ENCODE results near the gene NCKAP5.
A peak's percentile ranks its signal among the peaks of the same experiment; 100 is the strongest.

The NCKAP5 gene

GRCh38 chr2:133461484-133461883, 106.8 kb downstream of the NCKAP5 start:
- DNase-seq, result no peak

DNA sequence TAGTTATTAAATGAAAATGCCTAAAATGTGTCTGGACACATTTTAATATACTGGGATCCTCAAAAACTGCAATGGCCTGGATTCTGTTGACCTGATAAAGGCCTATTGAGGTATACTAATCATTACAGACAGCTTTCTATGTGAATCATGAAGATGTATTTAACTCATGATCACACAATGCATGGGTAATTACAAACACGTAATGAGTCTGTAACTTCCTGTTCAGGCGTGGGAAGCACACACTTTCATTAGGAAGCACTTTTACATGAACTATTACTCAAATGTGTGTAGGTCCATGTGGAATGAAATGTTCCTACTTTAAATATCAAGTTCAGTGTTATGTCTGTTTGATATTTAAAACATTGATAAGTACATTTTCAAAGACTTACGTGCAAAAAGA, 108.7 kb downstream of the NCKAP5 start:
- DNase-seq, result no peak

DNA sequence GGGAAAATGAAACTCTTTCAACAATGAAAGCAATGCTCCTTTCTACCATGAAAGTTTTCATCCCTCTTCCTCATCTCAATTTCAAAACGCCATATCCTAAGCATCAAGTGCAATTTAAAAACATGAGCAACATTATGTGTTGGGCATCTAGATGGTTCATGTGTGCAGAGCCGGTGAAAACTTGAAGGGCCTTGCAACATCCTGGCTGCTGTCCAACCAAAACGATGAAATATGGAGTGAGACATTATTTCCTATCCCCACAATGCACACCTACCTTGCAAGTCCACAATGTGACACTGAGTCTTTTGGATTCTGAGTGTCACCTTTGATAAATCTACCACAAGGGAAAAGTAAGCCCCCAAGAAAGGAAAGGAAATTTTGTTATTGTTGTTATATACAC, 110.0 kb downstream of the NCKAP5 start:
- no peak for DNase-seq

DNA sequence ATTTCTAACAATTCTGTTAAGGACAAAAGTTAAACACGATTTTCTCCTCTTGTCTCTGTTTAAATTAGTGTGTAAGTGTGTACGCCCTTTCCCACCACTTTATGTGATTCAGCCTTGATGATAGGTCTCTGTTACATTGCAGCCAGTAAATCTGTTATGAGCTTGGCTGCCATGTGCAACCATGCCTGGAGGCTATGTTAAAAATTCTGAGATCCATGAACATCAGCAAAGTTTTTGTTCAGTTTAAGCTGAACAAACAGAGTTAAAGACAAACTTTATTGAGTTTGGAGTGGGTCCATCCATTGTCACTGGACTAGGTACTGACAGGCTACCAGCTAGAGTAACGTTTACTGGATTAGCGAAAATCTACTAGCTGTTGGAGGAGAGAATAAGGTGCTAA, 110.4 kb downstream of the NCKAP5 start:
- DNase-seq, result no peak

GRCh38 chr2:133456971-133457370, 111.3 kb downstream of the NCKAP5 start:
- no peak for DNase-seq

- DNase-seq, result no peak
Observed at GRCh38 chr2:133456156-133456555, 112.1 kb downstream of the NCKAP5 start.

GRCh38 chr2:133453032-133453431, 115.2 kb downstream of the NCKAP5 start:
- no peak for DNase-seq

GRCh38 chr2:133452583-133452982, 115.7 kb downstream of the NCKAP5 start:
- no peak for DNase-seq

DNA sequence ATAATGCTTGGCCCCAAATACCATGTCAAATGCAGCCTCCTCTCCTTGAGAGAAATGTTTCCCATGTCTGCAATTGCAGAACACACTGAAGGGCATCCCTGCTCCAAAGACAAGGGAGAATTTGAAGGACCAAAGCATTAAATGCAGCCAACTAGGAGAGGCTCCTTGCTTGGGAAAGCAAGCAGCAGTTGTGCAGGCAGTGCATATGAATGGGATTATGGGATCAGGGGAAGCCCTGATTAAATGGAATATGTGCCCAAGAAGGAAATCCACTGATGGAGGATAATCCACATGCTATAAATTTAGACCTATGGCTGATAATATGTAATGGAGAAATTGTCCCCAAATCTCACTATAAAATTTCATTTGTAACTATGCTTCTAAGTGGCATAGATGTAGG, 116.1 kb downstream of the NCKAP5 start:
- no peak for DNase-seq

DNA sequence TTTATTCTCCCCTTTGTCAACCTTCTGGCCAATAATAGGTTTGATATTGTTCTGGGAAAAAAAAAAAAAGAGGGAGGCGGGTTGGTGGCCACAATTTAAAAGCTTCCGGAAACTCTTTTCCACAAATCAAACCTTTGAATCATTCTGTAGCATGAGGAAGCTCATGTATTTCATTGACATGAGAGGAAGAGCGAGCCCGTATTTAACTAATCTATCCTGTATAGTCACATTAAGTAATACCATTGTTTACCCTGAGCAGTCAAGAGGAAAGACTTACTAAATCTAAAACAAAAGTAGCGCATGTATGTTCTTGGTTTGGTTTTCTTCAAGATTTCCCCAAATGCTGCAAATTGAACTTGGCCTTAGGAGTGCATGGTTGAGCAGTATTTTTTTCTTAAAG, 120.1 kb downstream of the NCKAP5 start:
- DNase-seq, result no peak

DNA sequence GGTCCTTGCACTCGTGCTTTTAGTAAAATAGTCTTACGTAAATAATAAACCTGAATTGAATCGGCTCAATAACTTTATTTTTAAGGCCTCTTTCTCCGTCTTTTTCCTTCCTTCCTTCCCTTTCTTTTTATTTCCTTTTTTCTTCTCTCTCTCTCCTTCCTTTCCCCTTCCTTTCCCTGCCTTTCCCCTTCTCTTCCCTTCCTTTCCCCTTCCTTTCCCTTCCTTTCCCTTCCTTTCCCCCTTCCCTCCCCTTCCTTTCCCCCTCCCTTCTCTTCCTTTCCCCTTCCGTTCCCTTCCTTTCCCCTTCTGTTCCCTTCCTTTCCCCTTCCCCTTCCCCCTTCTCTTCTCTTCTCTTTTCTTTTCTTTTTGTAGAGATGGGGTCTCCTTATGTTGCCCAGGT, 121.0 kb downstream of the NCKAP5 start:
- no peak for DNase-seq

GRCh38 chr2:133444465-133444864, 123.8 kb downstream of the NCKAP5 start:
- no peak for DNase-seq

GRCh38 chr2:133442393-133442792, 125.9 kb downstream of the NCKAP5 start:
- DNase-seq, result no peak

DNA sequence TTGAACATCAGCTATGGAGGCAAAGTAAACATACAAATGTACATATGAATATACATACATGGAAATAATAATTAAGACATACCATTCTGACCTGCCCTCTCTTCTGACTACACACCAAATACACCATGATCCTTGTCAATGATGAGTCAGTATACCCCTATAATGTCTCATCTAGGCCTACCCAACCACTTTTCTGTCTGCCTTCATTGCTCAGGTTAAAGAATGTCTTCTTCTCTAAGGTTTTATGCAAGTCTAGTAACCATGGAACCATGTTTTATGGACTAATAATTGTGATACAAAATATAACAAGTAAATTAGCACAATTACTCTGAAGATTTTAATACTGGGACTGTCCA, 128.7 kb downstream of the NCKAP5 start:
- DNase-seq, result no peak

DNA sequence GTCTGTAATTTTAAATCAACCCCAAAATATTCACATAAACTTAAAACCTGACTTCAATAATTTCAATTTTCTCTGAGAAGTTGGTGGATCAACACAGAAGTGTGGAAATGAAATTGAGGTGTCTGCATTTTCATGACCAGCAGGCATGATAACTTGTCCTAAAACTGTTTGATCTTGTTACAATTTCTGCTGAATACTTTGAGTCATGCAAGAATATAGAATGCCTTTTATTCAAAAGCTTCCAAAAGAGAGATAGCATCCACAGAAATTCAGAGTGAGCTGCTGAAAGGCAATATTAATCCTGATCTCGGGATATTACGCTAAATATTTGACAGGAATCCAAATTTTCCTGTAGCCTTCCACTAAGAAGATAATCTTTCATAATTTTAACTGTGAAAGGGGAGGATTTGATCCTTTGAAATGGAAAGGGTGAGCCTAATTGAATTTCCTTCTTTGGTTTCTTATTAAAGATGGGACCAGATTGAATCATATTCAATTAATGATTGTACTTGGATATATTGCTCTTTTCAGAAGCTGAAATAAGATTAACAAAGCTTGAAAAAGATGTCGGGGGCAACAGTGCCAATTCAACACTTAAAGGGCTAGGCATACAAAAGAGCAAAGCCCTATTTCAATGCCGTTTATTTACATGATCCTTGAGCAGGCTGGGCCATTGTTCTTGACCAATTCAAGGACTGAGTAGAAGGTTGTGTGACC, 129.3 kb downstream of the NCKAP5 start:
- no peak for DNase-seq

DNA sequence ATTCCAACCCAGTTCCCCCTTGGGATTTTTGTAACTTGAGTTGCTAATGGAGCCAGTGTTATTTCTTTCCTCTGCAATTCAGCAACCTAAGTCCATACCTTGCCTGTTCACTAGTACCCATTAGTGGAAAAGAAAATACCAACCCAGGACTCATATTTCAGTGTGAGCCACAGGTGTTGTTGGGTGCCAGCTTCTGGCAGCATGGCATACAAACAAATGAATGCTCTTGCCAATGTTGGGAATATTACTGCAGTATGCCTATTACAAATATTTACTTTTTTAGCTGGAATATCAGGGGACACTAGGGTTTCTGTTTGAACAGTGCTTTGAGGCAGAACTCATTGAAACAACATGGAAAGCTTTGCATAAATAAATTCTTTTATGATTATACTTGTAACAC, 130.2 kb downstream of the NCKAP5 start:
- no peak for DNase-seq

GRCh38 chr2:133437492-133437891, 130.8 kb downstream of the NCKAP5 start:
- no peak for DNase-seq

DNA sequence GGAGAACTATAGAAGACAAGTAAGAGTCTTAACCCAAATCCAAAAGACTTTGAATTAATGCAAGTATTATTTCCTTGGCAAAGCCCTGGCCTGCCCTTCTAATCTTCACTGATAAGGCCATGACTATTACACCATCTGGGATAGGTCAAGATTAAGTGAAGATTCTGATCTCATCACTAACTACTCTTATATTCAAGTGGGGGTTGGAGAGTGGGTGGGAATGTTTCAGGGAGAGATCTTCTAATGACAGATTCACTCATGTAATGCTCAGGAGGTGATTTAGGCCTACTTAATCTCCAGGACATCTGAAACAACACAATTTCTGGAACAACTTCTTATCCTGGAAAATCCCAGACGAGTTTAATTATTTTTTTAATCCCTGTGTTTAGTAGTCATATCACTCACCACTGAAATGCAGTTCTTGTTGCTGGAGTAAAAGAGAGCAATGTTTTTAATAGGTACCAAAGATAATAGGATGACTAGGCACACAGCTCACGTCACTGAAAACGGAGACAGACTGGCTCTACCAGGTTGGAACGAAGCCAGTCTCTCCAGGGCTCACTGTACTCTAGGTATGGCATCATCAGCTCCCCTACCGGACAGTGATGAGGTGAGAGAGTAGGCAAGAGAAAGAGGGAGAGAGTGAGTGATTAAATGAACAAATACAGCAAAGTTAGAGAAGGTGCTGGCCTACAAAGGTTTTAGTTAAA, 133.1 kb downstream of the NCKAP5 start:
- peak in 2 of 51 donors; percentile 6 to 14 for DNase-seq

- DNase-seq, result no peak
Observed at GRCh38 chr2:133433455-133434451, 134.5 kb downstream of the NCKAP5 start.

- no peak for DNase-seq
Observed at GRCh38 chr2:133432778-133433177, 135.5 kb downstream of the NCKAP5 start.

DNA sequence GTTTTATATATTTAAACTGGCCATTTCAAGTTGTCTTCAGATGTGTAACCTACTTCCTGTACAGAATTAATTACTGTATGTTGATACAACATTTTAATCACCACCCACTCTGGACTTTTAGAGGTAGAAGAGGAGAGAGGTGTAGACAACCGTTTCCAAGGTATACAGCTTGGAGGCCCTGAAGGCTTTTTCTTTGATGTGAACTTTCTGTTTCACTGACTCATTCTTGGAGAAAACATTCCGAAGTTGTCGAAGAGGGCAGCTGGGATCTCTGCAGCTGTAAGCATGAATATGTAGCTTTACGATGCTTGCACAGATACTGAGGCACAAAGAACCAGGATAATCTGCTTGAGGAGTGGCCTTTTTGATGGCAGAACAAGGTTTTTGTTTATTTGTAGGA, 137.0 kb downstream of the NCKAP5 start:
- no peak for DNase-seq

GRCh38 chr2:133426791-133427190, 141.5 kb downstream of the NCKAP5 start:
- no peak for DNase-seq

All from hypothalamus (tissue), 51 donors.